Stimulated activated effector memory CD8-positive, alpha-beta T cell treated with anti-CD3 and anti-CD28 coated beads, Interleukin-12 subunit alpha, Interleukin-12 subunit beta, amount 100 ng/mL, for 72 hours (primary cell): ENCODE data around the gene ZG16B.
A peak's percentile ranks its signal among the peaks of the same experiment; 100 is the strongest.

Experiments
- ATAC-seq: fragments of 150-1000 bp; cut with Tn5 transposase; 2 replicates; pipeline ENCODE4 v1.10.0; 2021
- DNase-seq, 2 donors: peaks; one replicate each; pipeline ENCODE4 v3.0.0; 2021 to 2022; ENCODE audit warnings: low spot score in 2 of 2
- H3K27ac Mint-ChIP-seq: one replicate; pipeline ENCODE4 v1.8.0; 2022; ENCODE audit warnings: mild to moderate bottlenecking, mixed read lengths
- H3K36me3 Mint-ChIP-seq: one replicate; pipeline ENCODE4 v1.8.0; 2022; ENCODE audit warnings: mild to moderate bottlenecking, mixed read lengths
- H3K4me1 Mint-ChIP-seq: one replicate; pipeline ENCODE4 v1.8.0; 2022; ENCODE audit warnings: mixed read lengths
- H3K4me3 Mint-ChIP-seq: one replicate; pipeline ENCODE4 v1.8.0; 2022; ENCODE audit warnings: mild to moderate bottlenecking, mixed read lengths
- H3K9me3 Mint-ChIP-seq: one replicate; pipeline ENCODE4 v1.8.0; 2022; ENCODE audit warnings: mixed read lengths

The ZG16B gene

GRCh38 chr16:2858245-2859025 lies 28.3 kb downstream of the ZG16B start:
- ATAC-seq, result peak; percentile 38
- Mint-ChIP-seq H3K4me1 (peaks cover 7% of the 10 kb centered on the region), H3K27ac (no peak overlapping the region), H3K4me3 (peak overlapping the region; percentile 77), H3K9me3 (peaks cover 11% of the 10 kb centered on the region), H3K36me3 (no peaks in the 10 kb centered on the region)
- DNase-seq, result no peak

- Mint-ChIP-seq H3K27ac (no peak overlapping the region), H3K36me3 (no peaks in the 10 kb centered on the region), H3K4me3 (no peak overlapping the region), H3K9me3 (peaks cover 3% of the 10 kb centered on the region), H3K4me1 (peaks cover 7% of the 10 kb centered on the region)
- no peak for DNase-seq
- no peak for ATAC-seq
These were observed 29.7 kb downstream of the ZG16B start for GRCh38 chr16:2859686-2860265.

- H3K4me1 Mint-ChIP-seq, result peaks cover 7% of the 10 kb centered on the region
- ATAC-seq (no peak), DNase-seq (no peak)
- no peaks in the 10 kb centered on the region for H3K36me3 Mint-ChIP-seq
- H3K27ac Mint-ChIP-seq, result no peak overlapping the region
- peaks cover 3% of the 10 kb centered on the region for H3K9me3 Mint-ChIP-seq
- H3K4me3 Mint-ChIP-seq, result no peak overlapping the region
These were observed 30.9 kb downstream of the ZG16B start for GRCh38 chr16:2860826-2861567.

- H3K27ac Mint-ChIP-seq, result no peak overlapping the region
- ATAC-seq, result no peak
- peaks cover 10% of the 10 kb centered on the region for H3K36me3 Mint-ChIP-seq
- no peak overlapping the region for H3K4me3 Mint-ChIP-seq
- no peak for DNase-seq
- H3K9me3 Mint-ChIP-seq, result peaks cover 3% of the 10 kb centered on the region
- H3K4me1 Mint-ChIP-seq, result peaks cover 8% of the 10 kb centered on the region
These were observed 35.5 kb downstream of the ZG16B start for GRCh38 chr16:2865651-2866050.

GRCh38 chr16:2866431-2866830 lies 36.3 kb downstream of the ZG16B start:
- ATAC-seq (no peak), DNase-seq (no peak)
- Mint-ChIP-seq H3K4me1 (peaks cover 8% of the 10 kb centered on the region), H3K27ac (no peak overlapping the region), H3K4me3 (peak overlapping the region; percentile 35), H3K9me3 (no peaks in the 10 kb centered on the region), H3K36me3 (peaks cover 10% of the 10 kb centered on the region)

GRCh38 chr16:2867661-2867986 lies 37.5 kb downstream of the ZG16B start:
- peak overlapping the region; percentile 95 for H3K27ac Mint-ChIP-seq
- DNase-seq (no peak), ATAC-seq (no peak)
- no peaks in the 10 kb centered on the region for H3K9me3 Mint-ChIP-seq
- H3K4me1 Mint-ChIP-seq, result peaks cover 8% of the 10 kb centered on the region
- H3K36me3 Mint-ChIP-seq, result peaks cover 10% of the 10 kb centered on the region
- H3K4me3 Mint-ChIP-seq, result peak overlapping the region; percentile 86

- Mint-ChIP-seq H3K27ac (peak overlapping the region; percentile 95), H3K4me1 (peaks cover 8% of the 10 kb centered on the region), H3K9me3 (no peaks in the 10 kb centered on the region), H3K36me3 (peaks cover 10% of the 10 kb centered on the region), H3K4me3 (peak overlapping the region; percentile 86)
- DNase-seq (peak; percentile 97 to 100), ATAC-seq (peak; percentile 97)
These were observed 38.1 kb downstream of the ZG16B start for GRCh38 chr16:2867987-2868789.

- no peak for ATAC-seq
- Mint-ChIP-seq H3K4me1 (no peaks in the 10 kb centered on the region), H3K27ac (no peak overlapping the region), H3K36me3 (peaks cover 10% of the 10 kb centered on the region), H3K4me3 (no peak overlapping the region), H3K9me3 (no peaks in the 10 kb centered on the region)
- DNase-seq, result no peak
These were observed 41.8 kb downstream of the ZG16B start for GRCh38 chr16:2871926-2872325.

GRCh38 chr16:2874032-2874911 lies 44.2 kb downstream of the ZG16B start:
- H3K27ac Mint-ChIP-seq, result no peak overlapping the region
- ATAC-seq (no peak), DNase-seq (no peak)
- H3K4me1 Mint-ChIP-seq, result no peaks in the 10 kb centered on the region
- no peaks in the 10 kb centered on the region for H3K36me3 Mint-ChIP-seq
- no peak overlapping the region for H3K4me3 Mint-ChIP-seq
- no peaks in the 10 kb centered on the region for H3K9me3 Mint-ChIP-seq

- DNase-seq, result peak; percentile 63 to 72
- H3K36me3 Mint-ChIP-seq, result no peaks in the 10 kb centered on the region
- H3K4me3 Mint-ChIP-seq, result no peak overlapping the region
- ATAC-seq, result peak; percentile 98
- no peaks in the 10 kb centered on the region for H3K4me1 Mint-ChIP-seq
- H3K9me3 Mint-ChIP-seq, result no peaks in the 10 kb centered on the region
- H3K27ac Mint-ChIP-seq, result no peak overlapping the region
These were observed 44.8 kb downstream of the ZG16B start for GRCh38 chr16:2874912-2875362.

GRCh38 chr16:2879854-2880508 lies 49.9 kb downstream of the ZG16B start:
- Mint-ChIP-seq H3K9me3 (no peaks in the 10 kb centered on the region), H3K27ac (no peak overlapping the region), H3K4me3 (no peak overlapping the region), H3K36me3 (peaks cover 11% of the 10 kb centered on the region), H3K4me1 (peaks cover 8% of the 10 kb centered on the region)
- ATAC-seq (no peak), DNase-seq (no peak)
